Uterus (tissue), 4 donors: ENCODE measurements around the gene BEST1. TPM values are rescaled to one million over a fixed set of nuclear protein-coding genes. Genes with fewer than 3 reads are reported as not detected.

Experiments used
- DNase-seq, 2 donors: peaks; one replicate each; pipeline ENCODE4 v3.0.0-alpha.2; 2019 to 2020
- H3K27ac ChIP-seq, 2 donors: fragments of 200-600 bp; sonication (generic); 1 replicate in 1 of 2; 2 replicates in 1 of 2; pipeline ENCODE4 v1.5.1; 2016 to 2018
- H3K27me3 ChIP-seq, 2 donors: fragments of 200-600 bp; sonication (generic); one replicate each; pipeline ENCODE4 v1.5.1; 2018 to 2019; ENCODE audit warnings: control low read depth in 1 of 2
- H3K36me3 ChIP-seq, 2 donors: fragments of 200-600 bp; sonication (generic); one replicate each; pipeline ENCODE4 v1.5.1; 2019; ENCODE audit warnings: control low read depth in 1 of 2
- H3K4me1 ChIP-seq, 2 donors: fragments of 200-600 bp; sonication (generic); one replicate each; pipeline ENCODE4 v1.5.1; 2018 to 2019; ENCODE audit warnings: control low read depth in 1 of 2
- H3K4me3 ChIP-seq, 2 donors: fragments of 200-600 bp; sonication (generic); 1 replicate in 1 of 2; 2 replicates in 1 of 2; pipeline ENCODE4 v1.5.1; 2018 to 2019; ENCODE audit warnings: mild to moderate bottlenecking in 1 of 2
- H3K9me3 ChIP-seq, 2 donors: fragments of 200-600 bp; sonication (generic); one replicate each; pipeline ENCODE4 v1.5.1; 2019; ENCODE audit warnings: control low read depth in 1 of 2
- POLR2A ChIP-seq, 2 donors: fragments of 450-650 bp; IDR thresholded peaks; one replicate each; pipeline ENCODE4 v1.6.1; 2016; ENCODE audit warnings: antibody characterized with exemption in 2 of 2, mild to moderate bottlenecking in 1 of 2, moderate library complexity in 1 of 2
- intact Hi-C: fragments of 100-400 bp; cut with DNase I; formaldehyde crosslinking; loops from one replicate; pipeline ENCODE4 v1.15.1; 2023; ENCODE audit warnings: low total_unique reads
- total RNA-seq, 4 donors: library from RNA; depleted of rRNA in 3 of 4; stranded (reverse); fragments of >200 nt in 3 of 4; gene quantifications; one replicate each; pipeline versions ENCODE4 v1.1.0 to v1.2.4, GENCODE V29; 2014 to 2023
- TF ChIP-seq, protein P1 (sequence below), 4 experiments: fragments of 200-600 bp in 2 of 4; fragments of 450-650 bp in 2 of 4; sonication (generic) in 2 of 4; IDR thresholded peaks; one replicate each; pipeline ENCODE4 v1.5.1; 2016 to 2019; ENCODE audit warnings: antibody characterized with exemption in 4 of 4, mild to moderate bottlenecking in 2 of 4, moderate library complexity in 1 of 4
- donor health status: DM: yes; HTN: yes; CAD: no.

Gene BEST1
- total RNA-seq, 4 donors from 2014 or later: 3.3 to 11.1 (median 3.9) TPM

DNA sequence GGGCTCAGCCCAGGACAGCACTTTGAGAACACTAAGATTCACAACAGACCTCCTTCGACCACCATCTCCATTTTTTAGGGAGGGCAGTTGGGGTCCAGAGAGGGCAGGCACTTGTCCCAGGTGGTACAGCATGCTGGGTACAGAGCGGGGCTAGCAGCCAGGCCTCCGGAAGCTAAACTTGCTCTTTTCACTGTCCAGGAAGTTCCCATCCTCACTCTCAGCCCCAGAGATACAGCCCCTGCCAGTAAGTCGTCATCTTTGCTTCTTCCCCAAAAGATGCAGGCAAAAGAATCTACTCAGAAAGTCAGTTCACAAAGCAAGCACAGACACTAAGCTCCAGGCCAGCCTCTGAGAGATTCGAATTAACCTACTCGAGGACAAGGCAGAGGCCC is 26.1 kb upstream of the BEST1 start:
- DNase-seq: peak in 1 of 2 donors; percentile 39
- Histone ChIP-seq H3K4me3 (no peak overlapping the region), H3K27ac (peak overlapping the region; percentile 93 to 95)

DNA sequence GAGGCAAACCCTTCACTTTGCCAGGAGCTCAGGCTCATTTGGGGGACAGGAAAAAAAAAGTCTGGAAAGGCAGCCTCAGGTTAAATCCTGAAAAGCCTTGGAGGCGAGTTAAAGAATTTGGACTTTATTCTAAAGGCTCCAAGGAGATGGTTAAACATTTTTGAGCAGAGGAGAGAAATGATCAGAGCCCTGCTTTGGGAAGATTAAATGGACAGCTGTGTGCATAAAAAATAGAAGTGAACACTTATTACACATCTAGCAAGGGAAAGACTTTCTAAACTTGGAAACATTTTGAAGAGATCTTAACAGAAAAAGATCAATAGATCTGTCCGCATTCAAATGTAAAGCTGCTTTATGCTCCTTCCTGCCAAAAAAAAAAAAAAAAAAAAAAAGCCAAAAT is 24.4 kb upstream of the BEST1 start:
- intact Hi-C loops: no loop called here

More for the DNA sequence above, 26.1 kb upstream of the BEST1 start:
- Histone ChIP-seq H3K9me3 (no peaks in the 10 kb centered on the region), H3K4me1 (peaks cover 9 to 28% of the 10 kb centered on the region in 2 donors), H3K27me3 (no peaks in the 10 kb centered on the region), H3K36me3 (no peaks in the 10 kb centered on the region)
- intact Hi-C loops: no loop called here
- TF ChIP-seq, protein P1, sequence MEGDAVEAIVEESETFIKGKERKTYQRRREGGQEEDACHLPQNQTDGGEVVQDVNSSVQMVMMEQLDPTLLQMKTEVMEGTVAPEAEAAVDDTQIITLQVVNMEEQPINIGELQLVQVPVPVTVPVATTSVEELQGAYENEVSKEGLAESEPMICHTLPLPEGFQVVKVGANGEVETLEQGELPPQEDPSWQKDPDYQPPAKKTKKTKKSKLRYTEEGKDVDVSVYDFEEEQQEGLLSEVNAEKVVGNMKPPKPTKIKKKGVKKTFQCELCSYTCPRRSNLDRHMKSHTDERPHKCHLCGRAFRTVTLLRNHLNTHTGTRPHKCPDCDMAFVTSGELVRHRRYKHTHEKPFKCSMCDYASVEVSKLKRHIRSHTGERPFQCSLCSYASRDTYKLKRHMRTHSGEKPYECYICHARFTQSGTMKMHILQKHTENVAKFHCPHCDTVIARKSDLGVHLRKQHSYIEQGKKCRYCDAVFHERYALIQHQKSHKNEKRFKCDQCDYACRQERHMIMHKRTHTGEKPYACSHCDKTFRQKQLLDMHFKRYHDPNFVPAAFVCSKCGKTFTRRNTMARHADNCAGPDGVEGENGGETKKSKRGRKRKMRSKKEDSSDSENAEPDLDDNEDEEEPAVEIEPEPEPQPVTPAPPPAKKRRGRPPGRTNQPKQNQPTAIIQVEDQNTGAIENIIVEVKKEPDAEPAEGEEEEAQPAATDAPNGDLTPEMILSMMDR (IDR thresholded peaks at IDR 0.05): no peak
- TF ChIP-seq POLR2A (IDR thresholded peaks at IDR 0.05): no peak

DNA sequence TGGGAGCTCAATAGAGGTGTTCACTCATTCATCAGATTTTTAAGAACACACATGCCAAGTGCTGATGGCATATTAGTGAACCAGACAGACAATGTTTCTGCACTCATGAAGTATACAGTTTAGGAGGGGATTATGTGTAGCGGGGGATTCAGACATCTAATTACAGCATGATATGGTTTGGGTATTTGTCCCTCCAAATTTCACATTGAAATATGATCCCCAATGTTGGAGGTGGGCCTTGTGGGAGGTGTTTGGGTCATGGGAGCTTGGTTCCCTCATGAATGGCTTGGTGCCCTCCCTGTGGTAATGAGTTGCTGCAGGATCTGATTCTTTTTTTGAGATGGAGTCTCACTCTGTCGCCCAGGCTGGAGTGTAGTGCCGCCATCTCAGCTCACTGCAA is 23.9 kb upstream of the BEST1 start:
- Histone ChIP-seq H3K27ac (no peak overlapping the region), H3K36me3 (no peaks in the 10 kb centered on the region), H3K4me1 (peaks cover 9 to 28% of the 10 kb centered on the region in 2 donors), H3K27me3 (no peaks in the 10 kb centered on the region), H3K4me3 (no peak overlapping the region), H3K9me3 (no peaks in the 10 kb centered on the region)
- no peak for DNase-seq
- intact Hi-C loops: no loop called here
- TF ChIP-seq, protein P1 (IDR thresholded peaks at IDR 0.05): no peak
- TF ChIP-seq POLR2A (IDR thresholded peaks at IDR 0.05): no peak

More for the DNA sequence above, 24.4 kb upstream of the BEST1 start:
- TF ChIP-seq, protein P1 (IDR thresholded peaks at IDR 0.05): no peak
- TF ChIP-seq POLR2A (IDR thresholded peaks at IDR 0.05): no peak
- Histone ChIP-seq H3K27me3 (no peaks in the 10 kb centered on the region), H3K27ac (peak overlapping the region in 1 of 2 donors; percentile 95), H3K4me3 (no peak overlapping the region), H3K36me3 (no peaks in the 10 kb centered on the region), H3K9me3 (no peaks in the 10 kb centered on the region), H3K4me1 (peaks cover 9 to 28% of the 10 kb centered on the region in 2 donors)
- no peak for DNase-seq

DNA sequence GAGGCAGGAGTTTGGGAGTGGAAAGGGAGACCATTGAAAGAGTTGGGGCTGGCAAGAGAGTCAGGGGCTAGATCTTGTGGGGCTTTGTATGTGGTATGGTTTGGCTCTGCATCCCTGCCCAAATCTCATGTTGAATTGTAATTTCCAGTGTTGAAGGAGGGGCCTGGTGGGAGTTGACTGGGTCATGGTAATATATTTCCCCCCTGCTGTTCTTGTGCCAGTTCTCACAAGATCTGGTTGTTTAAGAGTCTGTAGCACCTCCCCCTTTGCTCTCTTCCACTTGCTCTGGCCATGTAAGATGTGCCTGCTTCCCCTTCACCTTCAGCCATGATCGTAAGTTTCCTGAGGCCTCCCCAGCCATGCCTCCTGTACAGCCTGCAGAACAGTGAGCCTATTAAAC is 22.6 kb upstream of the BEST1 start:
- TF ChIP-seq POLR2A (IDR thresholded peaks at IDR 0.05): no peak
- TF ChIP-seq, protein P1 (IDR thresholded peaks at IDR 0.05): no peak
- intact Hi-C loops: no loop called here
- Histone ChIP-seq H3K4me1 (peaks cover 9 to 17% of the 10 kb centered on the region in 2 donors), H3K27me3 (no peaks in the 10 kb centered on the region), H3K4me3 (no peak overlapping the region), H3K36me3 (no peaks in the 10 kb centered on the region), H3K9me3 (no peaks in the 10 kb centered on the region), H3K27ac (no peak overlapping the region)
- DNase-seq: no peak

DNA sequence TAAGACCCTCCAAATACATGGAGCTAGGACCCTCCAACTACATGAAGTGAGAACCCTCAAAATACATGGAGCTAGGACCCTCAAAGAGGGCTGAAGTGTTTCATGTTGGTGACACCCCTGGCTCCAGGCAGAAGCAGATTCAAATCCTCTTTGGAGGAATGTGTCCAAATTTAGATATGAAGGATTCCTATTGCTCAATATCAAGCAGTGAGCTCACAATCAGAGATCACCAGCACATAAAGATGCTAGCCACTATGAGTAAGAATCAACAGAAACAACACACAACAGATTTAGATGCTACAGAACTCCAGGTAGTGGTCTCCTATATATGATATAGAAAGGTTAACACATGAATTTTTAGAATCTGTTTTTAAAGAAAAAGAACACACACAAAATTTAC is 21.5 kb upstream of the BEST1 start:
- intact Hi-C loops: no loop called here
- Histone ChIP-seq H3K4me1 (peaks cover 5 to 9% of the 10 kb centered on the region in 2 donors), H3K36me3 (no peaks in the 10 kb centered on the region), H3K27ac (no peak overlapping the region), H3K27me3 (no peaks in the 10 kb centered on the region), H3K4me3 (no peak overlapping the region), H3K9me3 (no peaks in the 10 kb centered on the region)
- TF ChIP-seq, protein P1 (IDR thresholded peaks at IDR 0.05): no peak
- DNase-seq: no peak
